Measurements from ENCODE around the gene PRKCB. TPM values are rescaled to one million over a fixed set of nuclear protein-coding genes. Genes with fewer than 3 reads are reported as not detected.

The PRKCB gene
- total and polyA plus RNA-seq, 2 experiments from 2014 or later = 3.7 to 16.4 TPM

- Mint-ChIP-seq H3K36me3 (ENCODE audit: low read depth) (no peaks in the 10 kb centered on the region), H3K27me3 (ENCODE audit: insufficient read depth, low read depth, poor library complexity) (peaks cover 4% of the 10 kb centered on the region), H3K4me3 (no peak overlapping the region), H3K4me1 (peaks cover 29% of the 10 kb centered on the region), H3K27ac (no peak overlapping the region), H3K9me3 (no peaks in the 10 kb centered on the region)
- Histone ChIP-seq H3K4me1 (ENCODE audit: insufficient read depth) (peaks cover 17% of the 10 kb centered on the region), H3K36me3 (ENCODE audit: insufficient read depth) (no peaks in the 10 kb centered on the region), H4K20me1 (replicated peaks; ENCODE audit: insufficient read depth) (no peaks in the 10 kb centered on the region), H2AFZ (no peak overlapping the region), H3K9me2 (ENCODE audit: insufficient read depth) (0 out of 2 replicates have a peak, but pooled peaks cover 2% of the 10 kb centered on the region), H3K4me3 (no peak overlapping the region), H3K27ac (ENCODE audit: low read depth) (no peak overlapping the region), H3K4me2 (no peak overlapping the region), H3K27me3 (ENCODE audit: insufficient read depth) (no peaks in the 10 kb centered on the region), H3K79me2 (replicated peaks; ENCODE audit: insufficient read depth) (no peaks in the 10 kb centered on the region), H3F3A (replicated peaks; ENCODE audit: low read depth) (no peaks in the 10 kb centered on the region)
- DNase-seq (ENCODE audit: low spot score) (no peak), ATAC-seq (no peak)
- TF ChIP-seq ZNF331 (CRISPR knock-in tag; IDR thresholded peaks at IDR 0.05; ENCODE audit: low read depth) (no peak), REST (IDR thresholded peaks at IDR 0.05; ENCODE audit: unreplicated experiment) (no peak), CTCF (conservative IDR thresholded peaks at IDR 0.05; ENCODE audit: low read depth in 2 of 2) (no peak), JUNB (IDR thresholded peaks at IDR 0.05; ENCODE audit: unreplicated experiment) (no peak)
Observed at GRCh38 chr16:23917621-23918020, 81.8 kb downstream of the PRKCB start.

GRCh38 chr16:23920446-23920845 lies 84.7 kb downstream of the PRKCB start:
- peaks cover 4% of the 10 kb centered on the region for H3K27me3 Mint-ChIP-seq (ENCODE audit: insufficient read depth, low read depth, poor library complexity)
- peak; percentile 59 for ATAC-seq
- H3K27me3 ChIP-seq (ENCODE audit: insufficient read depth) = no peaks in the 10 kb centered on the region
- peaks cover 6% of the 10 kb centered on the region; the same call in 1 of the 2 replicates for H3K9me2 ChIP-seq (ENCODE audit: insufficient read depth)
- no peak overlapping the region for H3K4me3 ChIP-seq
- no peaks in the 10 kb centered on the region for H3K79me2 ChIP-seq (replicated peaks; ENCODE audit: insufficient read depth)
- peak overlapping the region; percentile 62; the same call in 1 of the 2 replicates for H3K27ac Mint-ChIP-seq
- H3K36me3 ChIP-seq (ENCODE audit: insufficient read depth) = no peaks in the 10 kb centered on the region
- no peak overlapping the region for H3K27ac ChIP-seq (ENCODE audit: low read depth)
- no peak overlapping the region for H3K4me3 Mint-ChIP-seq
- H3K4me2 ChIP-seq = no peak overlapping the region
- peaks cover 26% of the 10 kb centered on the region for H3K4me1 Mint-ChIP-seq
- no peak for DNase-seq (ENCODE audit: low spot score)
- H2AFZ ChIP-seq = no peak overlapping the region
- TF ChIP-seq CTCF (conservative IDR thresholded peaks at IDR 0.05; ENCODE audit: low read depth in 2 of 2) = no peak
- H3K9me3 Mint-ChIP-seq = no peaks in the 10 kb centered on the region
- H4K20me1 ChIP-seq (replicated peaks; ENCODE audit: insufficient read depth) = no peaks in the 10 kb centered on the region
- H3F3A ChIP-seq (replicated peaks; ENCODE audit: low read depth) = no peaks in the 10 kb centered on the region
- H3K36me3 Mint-ChIP-seq (ENCODE audit: low read depth) = no peaks in the 10 kb centered on the region
- peaks cover 17% of the 10 kb centered on the region for H3K4me1 ChIP-seq (ENCODE audit: insufficient read depth)
